Peyer's patch (tissue), 4 donors: ENCODE measurements around the gene LRP3. TPM values are rescaled to one million over a fixed set of nuclear protein-coding genes. Genes with fewer than 3 reads are reported as not detected.

Experiments
- DNase-seq, 3 donors: peaks; one replicate each; pipeline ENCODE4 v3.0.0-alpha.2; 2017 to 2019
- H3K27ac ChIP-seq, 4 donors: fragments of 200-600 bp; sonication (generic); one replicate each; pipeline ENCODE4 v1.5.1; 2016 to 2019
- H3K27me3 ChIP-seq, 2 donors: fragments of 200-600 bp; sonication (generic); one replicate each; pipeline ENCODE4 v1.5.1; 2019
- H3K36me3 ChIP-seq, 3 donors: fragments of 200-600 bp; sonication (generic); one replicate each; pipeline ENCODE4 v1.5.1; 2016 to 2019
- H3K4me1 ChIP-seq, 4 donors: fragments of 200-600 bp; sonication (generic); one replicate each; pipeline ENCODE4 v1.5.1; 2016 to 2019
- H3K4me3 ChIP-seq, 4 donors: fragments of 200-600 bp; sonication (generic); 1 replicate in 3 of 4; 2 replicates in 1 of 4; pipeline ENCODE4 v1.5.1; 2016 to 2019; ENCODE audit warnings: mild to moderate bottlenecking in 1 of 4
- H3K9me3 ChIP-seq, 4 donors: fragments of 200-600 bp; sonication (generic); one replicate each; pipeline ENCODE4 v1.5.1; 2016 to 2019; ENCODE audit warnings: mild to moderate bottlenecking in 1 of 4
- POLR2A ChIP-seq, 2 donors: fragments of 450-650 bp; IDR thresholded peaks; one replicate each; pipeline ENCODE4 v1.5.1; 2017; ENCODE audit warnings: antibody characterized with exemption in 2 of 2, mild to moderate bottlenecking in 2 of 2, moderate library complexity in 2 of 2
- total RNA-seq, 4 donors: library from RNA; depleted of rRNA; stranded (reverse); fragments of >200 nt; gene quantifications; one replicate each; pipeline ENCODE4 v1.1.0, GENCODE V29; 2016
- TF ChIP-seq, protein P1 (sequence below), 6 experiments: fragments of 450-650 bp in 4 of 6; fragments of 200-600 bp in 2 of 6; sonication (generic) in 1 of 6; IDR thresholded peaks; one replicate each; pipeline ENCODE4 v1.5.1; 2017 to 2019; ENCODE audit warnings: antibody characterized with exemption in 6 of 6, mild to moderate bottlenecking in 3 of 6, moderate library complexity in 1 of 6

The LRP3 gene
- total RNA-seq, 4 donors from 2014 or later: 6.7 to 25.6 (median 7.8) TPM

DNA sequence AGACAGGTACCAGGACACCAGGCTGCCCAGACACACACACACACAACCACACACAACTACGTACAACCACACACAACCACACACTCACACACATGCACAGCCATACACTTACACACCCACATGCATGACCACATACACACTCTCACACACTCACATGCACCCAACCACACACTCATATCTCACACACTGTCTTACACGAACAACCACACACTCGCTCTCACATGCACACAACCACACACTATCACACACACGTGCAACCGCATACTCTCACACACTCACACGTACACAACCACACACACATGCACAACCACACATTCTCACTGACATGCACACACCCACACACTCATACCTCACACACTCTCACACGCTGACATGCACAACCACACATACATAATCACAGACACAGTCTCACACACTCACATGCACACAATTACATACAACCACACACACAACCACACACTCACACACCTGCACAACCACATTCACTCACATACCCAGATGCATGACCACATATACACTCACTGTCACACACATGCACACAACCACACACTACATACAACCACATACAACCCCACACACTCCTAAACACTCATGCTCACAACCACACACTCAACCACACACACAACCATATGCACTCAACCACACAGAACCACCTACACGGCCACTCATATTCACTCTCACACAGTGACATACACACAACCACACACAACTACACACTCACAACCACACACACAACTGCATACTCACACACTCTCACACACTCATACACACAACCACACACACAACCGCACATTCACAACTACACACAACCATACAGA is 39.1 kb downstream of the LRP3 start:
- TF ChIP-seq, protein P1, sequence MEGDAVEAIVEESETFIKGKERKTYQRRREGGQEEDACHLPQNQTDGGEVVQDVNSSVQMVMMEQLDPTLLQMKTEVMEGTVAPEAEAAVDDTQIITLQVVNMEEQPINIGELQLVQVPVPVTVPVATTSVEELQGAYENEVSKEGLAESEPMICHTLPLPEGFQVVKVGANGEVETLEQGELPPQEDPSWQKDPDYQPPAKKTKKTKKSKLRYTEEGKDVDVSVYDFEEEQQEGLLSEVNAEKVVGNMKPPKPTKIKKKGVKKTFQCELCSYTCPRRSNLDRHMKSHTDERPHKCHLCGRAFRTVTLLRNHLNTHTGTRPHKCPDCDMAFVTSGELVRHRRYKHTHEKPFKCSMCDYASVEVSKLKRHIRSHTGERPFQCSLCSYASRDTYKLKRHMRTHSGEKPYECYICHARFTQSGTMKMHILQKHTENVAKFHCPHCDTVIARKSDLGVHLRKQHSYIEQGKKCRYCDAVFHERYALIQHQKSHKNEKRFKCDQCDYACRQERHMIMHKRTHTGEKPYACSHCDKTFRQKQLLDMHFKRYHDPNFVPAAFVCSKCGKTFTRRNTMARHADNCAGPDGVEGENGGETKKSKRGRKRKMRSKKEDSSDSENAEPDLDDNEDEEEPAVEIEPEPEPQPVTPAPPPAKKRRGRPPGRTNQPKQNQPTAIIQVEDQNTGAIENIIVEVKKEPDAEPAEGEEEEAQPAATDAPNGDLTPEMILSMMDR (IDR thresholded peaks at IDR 0.05): no peak
- no peak for TF ChIP-seq POLR2A (IDR thresholded peaks at IDR 0.05)
- H3K9me3 ChIP-seq: peaks cover 0 to 5% (median 0%) of the 10 kb centered on the region in 4 donors
- H3K36me3 ChIP-seq: no peaks in the 10 kb centered on the region
- no peak overlapping the region for H3K4me3 ChIP-seq
- no peaks in the 10 kb centered on the region for H3K27me3 ChIP-seq
- H3K4me1 ChIP-seq: no peaks in the 10 kb centered on the region
- no peak overlapping the region for H3K27ac ChIP-seq
- DNase-seq: no peak

DNA sequence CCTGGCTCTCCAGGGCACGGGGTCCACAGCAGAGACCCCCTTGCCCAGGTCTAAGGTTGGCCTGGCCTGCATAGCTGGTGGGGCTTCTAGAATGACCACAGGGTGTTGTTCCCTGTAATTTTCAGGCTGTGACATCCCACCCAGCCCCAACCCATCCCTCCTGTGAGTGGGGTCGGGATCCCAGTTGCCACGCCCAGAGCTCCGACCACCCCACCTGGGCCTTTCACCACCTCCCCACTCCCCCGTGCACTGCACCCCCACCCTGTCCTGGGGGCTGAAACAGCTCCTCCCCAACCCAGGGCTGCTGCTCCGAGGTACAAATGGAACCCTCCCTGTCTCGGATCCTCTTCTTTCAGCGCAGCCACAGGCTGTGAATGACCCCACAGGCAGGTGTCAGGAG is 40.0 kb downstream of the LRP3 start:
- Histone ChIP-seq H3K9me3 (no peaks in the 10 kb centered on the region), H3K4me1 (no peaks in the 10 kb centered on the region), H3K27ac (no peak overlapping the region), H3K36me3 (no peaks in the 10 kb centered on the region), H3K4me3 (no peak overlapping the region), H3K27me3 (no peaks in the 10 kb centered on the region)
- TF ChIP-seq POLR2A (IDR thresholded peaks at IDR 0.05): no peak
- TF ChIP-seq, protein P1 (IDR thresholded peaks at IDR 0.05): no peak
- DNase-seq: no peak

DNA sequence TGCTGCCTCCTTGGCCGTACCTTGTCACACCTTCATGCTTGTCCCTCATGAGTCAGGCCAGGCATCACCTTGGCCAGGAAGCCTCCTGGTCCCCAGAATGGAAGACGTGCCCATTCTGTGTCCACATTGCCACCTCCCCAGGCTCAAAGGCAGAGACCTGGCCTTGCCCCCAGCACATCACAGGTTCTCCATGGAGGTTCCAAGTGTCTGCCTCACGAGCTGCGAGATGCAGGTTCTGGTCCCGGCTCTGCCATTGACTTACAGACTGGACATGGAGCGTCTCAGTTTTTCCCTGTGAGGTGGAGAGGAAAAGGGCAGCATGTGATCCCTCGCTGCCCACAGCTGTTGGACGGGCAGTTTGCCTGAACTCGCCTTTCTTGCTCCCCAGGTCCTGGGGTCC is 40.6 kb downstream of the LRP3 start:
- DNase-seq: no peak
- TF ChIP-seq, protein P1 (IDR thresholded peaks at IDR 0.05): no peak
- TF ChIP-seq POLR2A (IDR thresholded peaks at IDR 0.05): no peak
- Histone ChIP-seq H3K36me3 (no peaks in the 10 kb centered on the region), H3K4me1 (no peaks in the 10 kb centered on the region), H3K27me3 (no peaks in the 10 kb centered on the region), H3K27ac (no peak overlapping the region), H3K4me3 (no peak overlapping the region), H3K9me3 (no peaks in the 10 kb centered on the region)

DNA sequence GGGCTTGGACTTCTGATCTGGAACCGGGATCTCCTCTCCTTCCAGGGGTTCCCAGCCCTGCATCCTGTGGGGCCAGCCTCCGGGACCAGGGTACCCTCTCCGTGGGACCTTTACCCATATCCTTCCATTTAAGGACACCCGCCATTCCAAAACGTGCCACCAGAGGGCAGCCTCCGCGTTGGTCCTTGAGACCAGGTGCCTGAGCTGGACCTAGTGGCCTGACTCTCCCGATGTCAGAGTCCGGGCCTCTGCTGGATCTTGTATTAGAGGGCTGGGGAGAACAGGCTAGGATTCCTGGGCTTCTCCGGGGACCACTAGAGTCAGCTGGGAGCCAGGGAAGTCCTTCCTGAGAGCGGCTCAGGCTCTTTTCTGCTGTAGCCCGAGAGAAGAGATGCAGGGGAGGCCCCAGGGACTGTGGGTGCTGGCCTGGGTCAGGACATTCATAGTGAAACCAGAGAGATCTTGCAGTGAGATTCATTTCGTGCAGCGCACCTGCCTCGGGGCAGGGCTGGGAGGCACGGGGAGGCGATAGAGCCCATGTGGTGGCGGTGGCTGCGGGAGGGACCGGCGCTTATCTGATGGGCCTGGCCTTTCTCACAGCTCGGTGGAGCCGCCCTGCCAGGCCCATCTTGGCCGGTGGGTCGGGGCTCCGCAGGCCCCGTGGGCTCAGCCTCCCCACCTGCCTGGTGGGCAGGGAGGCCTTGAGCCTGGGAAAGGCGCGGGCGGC is 41.3 kb downstream of the LRP3 start:
- Histone ChIP-seq H3K4me1 (no peaks in the 10 kb centered on the region), H3K4me3 (peak overlapping the region; percentile 10 to 41 (median 36)), H3K36me3 (no peaks in the 10 kb centered on the region), H3K27me3 (no peaks in the 10 kb centered on the region), H3K9me3 (no peaks in the 10 kb centered on the region), H3K27ac (peak overlapping the region in 2 of 4 donors; percentile 26 to 67)
- no peak for TF ChIP-seq POLR2A (IDR thresholded peaks at IDR 0.05)
- TF ChIP-seq, protein P1 (IDR thresholded peaks at IDR 0.05): peak; percentile 73 to 94 (median 91)
- DNase-seq: peak; percentile 83 to 95 (median 88)

DNA sequence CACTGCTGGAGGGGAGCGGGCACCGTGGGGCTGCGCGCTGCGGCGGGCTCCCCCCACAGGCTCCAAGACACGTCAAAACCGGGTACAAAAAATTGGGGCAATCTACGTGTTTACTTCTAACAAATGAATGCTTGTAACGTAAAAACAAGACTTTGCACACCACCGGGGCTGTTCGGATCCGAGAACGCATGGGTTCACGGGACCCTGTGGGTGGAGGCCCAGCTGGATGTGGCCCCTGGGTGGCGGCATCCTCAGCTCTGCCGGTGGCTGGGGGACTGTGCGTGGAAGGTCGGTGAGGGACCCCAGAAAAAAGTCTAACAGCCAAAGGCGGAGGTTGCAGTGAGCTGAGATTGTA is 41.8 kb downstream of the LRP3 start:
- peaks cover 0 to 4% (median 0%) of the 10 kb centered on the region in 4 donors for H3K4me1 ChIP-seq
- no peaks in the 10 kb centered on the region for H3K27me3 ChIP-seq
- H3K4me3 ChIP-seq: peak overlapping the region in 3 of 4 donors; percentile 33 to 41 (median 39)
- no peak for DNase-seq
- no peaks in the 10 kb centered on the region for H3K9me3 ChIP-seq
- TF ChIP-seq, protein P1 (IDR thresholded peaks at IDR 0.05): no peak
- no peak for TF ChIP-seq POLR2A (IDR thresholded peaks at IDR 0.05)
- H3K27ac ChIP-seq: peak overlapping the region in 1 of 4 donors; percentile 67
- no peaks in the 10 kb centered on the region for H3K36me3 ChIP-seq
